ENCODE data around the gene CMTM8.

DNA sequence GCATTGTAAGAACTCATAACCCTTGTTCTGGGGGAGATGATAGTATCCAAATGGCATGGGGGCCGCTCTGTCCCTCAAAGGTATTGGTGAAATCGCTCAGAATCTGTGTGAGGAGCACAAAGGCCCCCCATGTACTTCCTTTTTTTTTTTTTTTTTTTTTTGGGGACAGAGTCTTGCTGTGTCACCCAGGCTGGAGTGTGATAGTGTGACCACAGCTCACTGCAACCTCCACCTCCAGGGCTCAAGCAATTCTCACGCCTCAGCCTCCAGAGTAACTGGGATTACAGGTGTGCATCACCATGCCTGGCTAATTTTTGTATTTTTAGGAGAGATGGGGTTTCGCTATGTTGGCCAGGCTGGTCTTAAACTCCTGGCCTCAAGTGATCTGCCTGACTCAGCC lies 37.0 kb downstream of the CMTM8 start:
- TF ChIP-seq, protein P1, sequence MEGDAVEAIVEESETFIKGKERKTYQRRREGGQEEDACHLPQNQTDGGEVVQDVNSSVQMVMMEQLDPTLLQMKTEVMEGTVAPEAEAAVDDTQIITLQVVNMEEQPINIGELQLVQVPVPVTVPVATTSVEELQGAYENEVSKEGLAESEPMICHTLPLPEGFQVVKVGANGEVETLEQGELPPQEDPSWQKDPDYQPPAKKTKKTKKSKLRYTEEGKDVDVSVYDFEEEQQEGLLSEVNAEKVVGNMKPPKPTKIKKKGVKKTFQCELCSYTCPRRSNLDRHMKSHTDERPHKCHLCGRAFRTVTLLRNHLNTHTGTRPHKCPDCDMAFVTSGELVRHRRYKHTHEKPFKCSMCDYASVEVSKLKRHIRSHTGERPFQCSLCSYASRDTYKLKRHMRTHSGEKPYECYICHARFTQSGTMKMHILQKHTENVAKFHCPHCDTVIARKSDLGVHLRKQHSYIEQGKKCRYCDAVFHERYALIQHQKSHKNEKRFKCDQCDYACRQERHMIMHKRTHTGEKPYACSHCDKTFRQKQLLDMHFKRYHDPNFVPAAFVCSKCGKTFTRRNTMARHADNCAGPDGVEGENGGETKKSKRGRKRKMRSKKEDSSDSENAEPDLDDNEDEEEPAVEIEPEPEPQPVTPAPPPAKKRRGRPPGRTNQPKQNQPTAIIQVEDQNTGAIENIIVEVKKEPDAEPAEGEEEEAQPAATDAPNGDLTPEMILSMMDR (IDR thresholded peaks at IDR 0.05), result no peak
- TF ChIP-seq POLR2A (IDR thresholded peaks at IDR 0.05), result no peak
- TF ChIP-seq POLR2AphosphoS5 (IDR thresholded peaks at IDR 0.05), result no peak
- TF ChIP-seq EP300 (IDR thresholded peaks at IDR 0.05), result no peak

All from sigmoid colon (tissue), 4 donors.